ENCODE results near the gene SRD5A1.

GRCh38 chr5:6707852-6708251 is 74.6 kb downstream of the SRD5A1 start:
- TF ChIP-seq CTCF (conservative IDR thresholded peaks at IDR 0.05) (no peak), ZFX (IDR thresholded peaks at IDR 0.05) (no peak)
